AG08396 (cell line): ENCODE results near the gene CC2D2B.
"Not testable (repeated sequence)": the region's sequence is repeated elsewhere in the genome, so short reads cannot be mapped to it uniquely, and the experiment has no call there.

Experiments
- DNase-seq: peaks from one replicate; pipeline ENCODE4 v3.0.0; 2012; ENCODE audit warnings: low spot score, mixed read lengths

The CC2D2B gene

GRCh38 chr10:95908450-95908849, 675 bp downstream of the CC2D2B start:
- no peak for DNase-seq

GRCh38 chr10:95909561-95909960, 1.8 kb downstream of the CC2D2B start:
- DNase-seq, result no peak

GRCh38 chr10:95916039-95916438, 8.3 kb downstream of the CC2D2B start:
- not testable (repeated sequence) for DNase-seq

- DNase-seq, result no peak
Observed at GRCh38 chr10:95920798-95921426, 13.1 kb downstream of the CC2D2B start.

GRCh38 chr10:95925033-95925432, 17.3 kb downstream of the CC2D2B start:
- no peak for DNase-seq

GRCh38 chr10:95935429-95935828, 27.7 kb downstream of the CC2D2B start:
- no peak for DNase-seq

GRCh38 chr10:95941115-95941514, 33.3 kb downstream of the CC2D2B start:
- no peak for DNase-seq

- DNase-seq, result no peak
Observed at GRCh38 chr10:95963202-95963990, 55.6 kb downstream of the CC2D2B start.

GRCh38 chr10:95963991-95964389, 56.2 kb downstream of the CC2D2B start:
- no peak for DNase-seq

GRCh38 chr10:95964756-95965155, 57.0 kb downstream of the CC2D2B start:
- no peak for DNase-seq

- DNase-seq, result no peak
Observed at GRCh38 chr10:95976362-95977229, 68.8 kb downstream of the CC2D2B start.

- no peak for DNase-seq
Observed at GRCh38 chr10:95982200-95982599, 74.4 kb downstream of the CC2D2B start.

- no peak for DNase-seq
Observed at GRCh38 chr10:95987685-95988426, 80.1 kb downstream of the CC2D2B start.

GRCh38 chr10:95988702-95989101, 80.9 kb downstream of the CC2D2B start:
- no peak for DNase-seq

- not testable (repeated sequence) for DNase-seq
Observed at GRCh38 chr10:95994376-95994775, 86.6 kb downstream of the CC2D2B start.

- no peak for DNase-seq
Observed at GRCh38 chr10:95998255-95998784, 90.5 kb downstream of the CC2D2B start.

- no peak for DNase-seq
Observed at GRCh38 chr10:96013956-96014355, 106.2 kb downstream of the CC2D2B start.

- DNase-seq, result no peak
Observed at GRCh38 chr10:96014473-96015102, 106.8 kb downstream of the CC2D2B start.

- DNase-seq, result peak; percentile 55
Observed at GRCh38 chr10:96017191-96017687, 109.5 kb downstream of the CC2D2B start.

- DNase-seq, result no peak
Observed at GRCh38 chr10:96021332-96021731, 113.6 kb downstream of the CC2D2B start.

- DNase-seq, result no peak
Observed at GRCh38 chr10:96022739-96023138, 115.0 kb downstream of the CC2D2B start.
